Peyer's patch (tissue), 4 donors: ENCODE measurements around the gene IRGC.

Experiments
- POLR2A ChIP-seq, 2 donors: fragments of 450-650 bp; IDR thresholded peaks; one replicate each; pipeline ENCODE4 v1.5.1; 2017; ENCODE audit warnings: antibody characterized with exemption in 2 of 2, mild to moderate bottlenecking in 2 of 2, moderate library complexity in 2 of 2
- TF ChIP-seq, protein P1 (sequence below), 6 experiments: fragments of 450-650 bp in 4 of 6; fragments of 200-600 bp in 2 of 6; sonication (generic) in 1 of 6; IDR thresholded peaks; one replicate each; pipeline ENCODE4 v1.5.1; 2017 to 2019; ENCODE audit warnings: antibody characterized with exemption in 6 of 6, mild to moderate bottlenecking in 3 of 6, moderate library complexity in 1 of 6

DNA sequence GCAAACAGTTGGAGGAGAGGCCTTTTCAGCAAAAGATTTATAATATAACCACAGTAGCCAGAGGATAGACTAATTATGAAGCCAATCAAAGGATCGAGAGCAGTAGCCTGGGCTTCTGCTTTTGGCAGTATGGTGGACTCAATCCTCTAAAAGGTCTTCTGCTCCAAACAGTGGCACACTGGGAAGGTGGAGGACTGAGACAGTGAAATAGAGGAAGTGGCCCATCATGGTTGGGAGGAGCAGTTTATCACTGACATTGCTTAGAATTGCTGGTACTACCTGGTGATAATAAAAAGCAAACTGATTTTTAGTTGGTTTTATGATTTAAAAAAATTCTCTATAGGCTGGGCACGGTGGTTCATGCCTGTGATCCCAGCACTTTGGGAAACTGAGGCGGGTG, 25.0 kb upstream of the IRGC start:
- TF ChIP-seq, protein P1, sequence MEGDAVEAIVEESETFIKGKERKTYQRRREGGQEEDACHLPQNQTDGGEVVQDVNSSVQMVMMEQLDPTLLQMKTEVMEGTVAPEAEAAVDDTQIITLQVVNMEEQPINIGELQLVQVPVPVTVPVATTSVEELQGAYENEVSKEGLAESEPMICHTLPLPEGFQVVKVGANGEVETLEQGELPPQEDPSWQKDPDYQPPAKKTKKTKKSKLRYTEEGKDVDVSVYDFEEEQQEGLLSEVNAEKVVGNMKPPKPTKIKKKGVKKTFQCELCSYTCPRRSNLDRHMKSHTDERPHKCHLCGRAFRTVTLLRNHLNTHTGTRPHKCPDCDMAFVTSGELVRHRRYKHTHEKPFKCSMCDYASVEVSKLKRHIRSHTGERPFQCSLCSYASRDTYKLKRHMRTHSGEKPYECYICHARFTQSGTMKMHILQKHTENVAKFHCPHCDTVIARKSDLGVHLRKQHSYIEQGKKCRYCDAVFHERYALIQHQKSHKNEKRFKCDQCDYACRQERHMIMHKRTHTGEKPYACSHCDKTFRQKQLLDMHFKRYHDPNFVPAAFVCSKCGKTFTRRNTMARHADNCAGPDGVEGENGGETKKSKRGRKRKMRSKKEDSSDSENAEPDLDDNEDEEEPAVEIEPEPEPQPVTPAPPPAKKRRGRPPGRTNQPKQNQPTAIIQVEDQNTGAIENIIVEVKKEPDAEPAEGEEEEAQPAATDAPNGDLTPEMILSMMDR (IDR thresholded peaks at IDR 0.05): no peak
- TF ChIP-seq POLR2A (IDR thresholded peaks at IDR 0.05): no peak
